HepG2 (cell line): ENCODE results near the gene AATF. TPM values are rescaled to one million over a fixed set of nuclear protein-coding genes. Genes with fewer than 3 reads are reported as not detected.

Experiments
- BRD4 ChIP-seq: sonication (generic); formaldehyde crosslinking; IDR thresholded peaks from 2 replicates; pipeline ENCODE4 v1.4.0; 2020; ENCODE audit warnings: missing genetic modification reagents
- CAMTA2 ChIP-seq: sonication (generic); formaldehyde crosslinking; IDR thresholded peaks from 2 replicates; pipeline ENCODE4 v1.4.0; 2020; ENCODE audit warnings: mild to moderate bottlenecking, missing genetic modification reagents, borderline replicate concordance
- CENPX ChIP-seq: sonication (generic); formaldehyde crosslinking; IDR thresholded peaks from 2 replicates; pipeline ENCODE4 v1.9.0; 2021; ENCODE audit warnings: mild to moderate bottlenecking, missing genetic modification reagents, moderate library complexity
- DDIT3 ChIP-seq: sonication (generic); formaldehyde crosslinking; IDR thresholded peaks from 2 replicates; pipeline ENCODE4 v1.4.0; 2020; ENCODE audit warnings: mild to moderate bottlenecking, missing genetic modification reagents
- IKZF4 ChIP-seq: sonication (generic); formaldehyde crosslinking; IDR thresholded peaks from 2 replicates; pipeline ENCODE4 v1.5.1; 2020; ENCODE audit warnings: borderline replicate concordance, mild to moderate bottlenecking, low read depth, missing genetic modification reagents; ENCODE audit errors: not compliant biosample characterization
- MAF1 ChIP-seq: sonication (generic); formaldehyde crosslinking; IDR thresholded peaks from 2 replicates; pipeline ENCODE4 v1.5.0; 2020; ENCODE audit warnings: missing genetic modification reagents, borderline replicate concordance
- MED8 ChIP-seq: sonication (generic); formaldehyde crosslinking; IDR thresholded peaks from 2 replicates; pipeline ENCODE4 v1.8.1; 2023; ENCODE audit warnings: mild to moderate bottlenecking, missing genetic modification reagents; ENCODE audit not compliant: insufficient replicate concordance
- MTERF4 ChIP-seq: sonication (generic); formaldehyde crosslinking; IDR thresholded peaks from 2 replicates; pipeline ENCODE4 v1.8.0; 2023; ENCODE audit warnings: mild to moderate bottlenecking, missing genetic modification reagents
- SMARCE1 ChIP-seq: fragments of 450-650 bp; IDR thresholded peaks from 2 replicates; pipeline ENCODE4 v1.6.1; 2017; ENCODE audit warnings: borderline replicate concordance
- SP2 ChIP-seq: sonication (generic); formaldehyde crosslinking; IDR thresholded peaks from 2 replicates; pipeline ENCODE4 v1.5.1; 2020; ENCODE audit warnings: mild to moderate bottlenecking, missing genetic modification reagents
- ZBTB42 ChIP-seq: sonication (generic); formaldehyde crosslinking; IDR thresholded peaks from 2 replicates; pipeline ENCODE4 v1.5.0; 2020; ENCODE audit warnings: mild to moderate bottlenecking, missing genetic modification reagents
- ZFP36L1 ChIP-seq: sonication (generic); formaldehyde crosslinking; IDR thresholded peaks from 2 replicates; pipeline ENCODE4 v1.8.0; 2022; ENCODE audit warnings: mild to moderate bottlenecking, missing genetic modification reagents, moderate library complexity
- ZKSCAN8 ChIP-seq: IDR thresholded peaks from 2 replicates; pipeline ENCODE4 v1.6.1; 2016; ENCODE audit warnings: borderline replicate concordance, missing genetic modification reagents, missing compliant biosample characterization
- ZNF253 ChIP-seq: sonication (generic); formaldehyde crosslinking; IDR thresholded peaks from 2 replicates; pipeline ENCODE4 v1.8.0; 2022; ENCODE audit warnings: mild to moderate bottlenecking, missing genetic modification reagents, borderline replicate concordance
- ZNF263 ChIP-seq: sonication (generic); formaldehyde crosslinking; IDR thresholded peaks from 2 replicates; pipeline ENCODE4 v1.4.0; 2020; ENCODE audit warnings: missing genetic modification reagents
- ZNF629 ChIP-seq: sonication (generic); formaldehyde crosslinking; conservative IDR thresholded peaks from 2 replicates; pipeline ENCODE4 v1.5.0; 2020; ENCODE audit warnings: missing genetic modification reagents
- ZNF781 ChIP-seq: sonication (generic); formaldehyde crosslinking; IDR thresholded peaks from 2 replicates; pipeline ENCODE4 v1.5.1; 2020; ENCODE audit warnings: borderline replicate concordance, mild to moderate bottlenecking, missing genetic modification reagents; ENCODE audit errors: not compliant biosample characterization
- polyA plus RNA-seq, 8 experiments: library from polyadenylated mRNA; depleted of rRNA in 3 of 8; stranded (reverse) in 7 of 8; unstranded in 1 of 8; fragments of >200 nt; fragmentation: Illumina TruSeq in 4 of 8; extraction: Trizol in 4 of 8; gene quantifications; 2 replicates each; pipeline versions ENCODE4 v1.2.1 to v1.2.3, GENCODE V29; 2011 to 2016; ENCODE audit warnings: low read depth in 4 of 8, missing spikeins in 1 of 8, mixed read lengths in 1 of 8; ENCODE audit not compliant: insufficient read depth in 1 of 8
- total RNA-seq, 5 experiments: library from RNA; depleted of rRNA; stranded (reverse); fragments of >200 nt; fragmentation: Illumina TruSeq; extraction: Trizol; gene quantifications; 2 replicates each; pipeline ENCODE4 v1.2.3, GENCODE V29; 2016; ENCODE audit warnings: low read depth in 1 of 5
- TF ChIP-seq, protein P1 (sequence below): sonication (generic); formaldehyde crosslinking; IDR thresholded peaks from 2 replicates; pipeline ENCODE4 v1.4.0; 2020; ENCODE audit warnings: missing genetic modification reagents, borderline replicate concordance
- TF ChIP-seq, protein P2 (sequence below): sonication (generic); formaldehyde crosslinking; IDR thresholded peaks from 2 replicates; pipeline ENCODE4 v1.4.0; 2020; ENCODE audit warnings: missing genetic modification reagents, borderline replicate concordance
- TF ChIP-seq, protein P3 (sequence below): sonication (generic); formaldehyde crosslinking; IDR thresholded peaks from 2 replicates; pipeline ENCODE4 v1.4.0; 2020; ENCODE audit warnings: missing genetic modification reagents

The AATF gene
- total and polyA plus RNA-seq, 2 of the 13 experiments (the other 11 are each of a cell fraction or from before 2014, with no cell fraction given): 9.1 to 53.3 TPM

GRCh38 chr17:36948717-36949460 lies at the start of gene AATF (continued):
- peak; percentile 99 for TF ChIP-seq MTERF4
- no peak for TF ChIP-seq CENPX (CRISPR knock-in tag)
- no peak for TF ChIP-seq SMARCE1
- peak; percentile 84 for TF ChIP-seq ZNF263 (CRISPR knock-in tag)
- TF ChIP-seq MAF1 (CRISPR knock-in tag): peak; percentile 92; the same call in 1 of the 2 replicates
- peak; percentile 39; the same call in 1 of the 2 replicates for TF ChIP-seq CAMTA2 (CRISPR knock-in tag)
- TF ChIP-seq ZFP36L1 (CRISPR knock-in tag): peak; percentile 98
- peak; percentile 98 for TF ChIP-seq ZNF253
- TF ChIP-seq ZBTB42 (CRISPR knock-in tag): peak; percentile 97
- TF ChIP-seq, protein P1, sequence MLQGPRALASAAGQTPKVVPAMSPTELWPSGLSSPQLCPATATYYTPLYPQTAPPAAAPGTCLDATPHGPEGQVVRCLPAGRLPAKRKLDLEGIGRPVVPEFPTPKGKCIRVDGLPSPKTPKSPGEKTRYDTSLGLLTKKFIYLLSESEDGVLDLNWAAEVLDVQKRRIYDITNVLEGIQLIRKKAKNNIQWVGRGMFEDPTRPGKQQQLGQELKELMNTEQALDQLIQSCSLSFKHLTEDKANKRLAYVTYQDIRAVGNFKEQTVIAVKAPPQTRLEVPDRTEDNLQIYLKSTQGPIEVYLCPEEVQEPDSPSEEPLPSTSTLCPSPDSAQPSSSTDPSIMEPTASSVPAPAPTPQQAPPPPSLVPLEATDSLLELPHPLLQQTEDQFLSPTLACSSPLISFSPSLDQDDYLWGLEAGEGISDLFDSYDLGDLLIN (CRISPR knock-in tag): peak; percentile 97; the same call in 1 of the 2 replicates
- peak; percentile 100 for TF ChIP-seq ZNF781 (CRISPR knock-in tag)
- TF ChIP-seq BRD4 (CRISPR knock-in tag): peak; percentile 90
- TF ChIP-seq DDIT3 (CRISPR knock-in tag): no peak
- TF ChIP-seq, protein P2, sequence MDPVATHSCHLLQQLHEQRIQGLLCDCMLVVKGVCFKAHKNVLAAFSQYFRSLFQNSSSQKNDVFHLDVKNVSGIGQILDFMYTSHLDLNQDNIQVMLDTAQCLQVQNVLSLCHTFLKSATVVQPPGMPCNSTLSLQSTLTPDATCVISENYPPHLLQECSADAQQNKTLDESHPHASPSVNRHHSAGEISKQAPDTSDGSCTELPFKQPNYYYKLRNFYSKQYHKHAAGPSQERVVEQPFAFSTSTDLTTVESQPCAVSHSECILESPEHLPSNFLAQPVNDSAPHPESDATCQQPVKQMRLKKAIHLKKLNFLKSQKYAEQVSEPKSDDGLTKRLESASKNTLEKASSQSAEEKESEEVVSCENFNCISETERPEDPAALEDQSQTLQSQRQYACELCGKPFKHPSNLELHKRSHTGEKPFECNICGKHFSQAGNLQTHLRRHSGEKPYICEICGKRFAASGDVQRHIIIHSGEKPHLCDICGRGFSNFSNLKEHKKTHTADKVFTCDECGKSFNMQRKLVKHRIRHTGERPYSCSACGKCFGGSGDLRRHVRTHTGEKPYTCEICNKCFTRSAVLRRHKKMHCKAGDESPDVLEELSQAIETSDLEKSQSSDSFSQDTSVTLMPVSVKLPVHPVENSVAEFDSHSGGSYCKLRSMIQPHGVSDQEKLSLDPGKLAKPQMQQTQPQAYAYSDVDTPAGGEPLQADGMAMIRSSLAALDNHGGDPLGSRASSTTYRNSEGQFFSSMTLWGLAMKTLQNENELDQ (CRISPR knock-in tag): 0 out of 2 replicates have a peak, but pooled peaks have one; percentile 26
- peak; percentile 99 for TF ChIP-seq IKZF4 (CRISPR knock-in tag)
- peak; percentile 70; the same call in 1 of the 2 replicates for TF ChIP-seq ZNF629 (CRISPR knock-in tag)
- TF ChIP-seq SP2 (CRISPR knock-in tag): peak; percentile 69
- peak; percentile 68; the same call in 1 of the 2 replicates for TF ChIP-seq ZKSCAN8 (CRISPR knock-in tag)
- TF ChIP-seq, protein P3, sequence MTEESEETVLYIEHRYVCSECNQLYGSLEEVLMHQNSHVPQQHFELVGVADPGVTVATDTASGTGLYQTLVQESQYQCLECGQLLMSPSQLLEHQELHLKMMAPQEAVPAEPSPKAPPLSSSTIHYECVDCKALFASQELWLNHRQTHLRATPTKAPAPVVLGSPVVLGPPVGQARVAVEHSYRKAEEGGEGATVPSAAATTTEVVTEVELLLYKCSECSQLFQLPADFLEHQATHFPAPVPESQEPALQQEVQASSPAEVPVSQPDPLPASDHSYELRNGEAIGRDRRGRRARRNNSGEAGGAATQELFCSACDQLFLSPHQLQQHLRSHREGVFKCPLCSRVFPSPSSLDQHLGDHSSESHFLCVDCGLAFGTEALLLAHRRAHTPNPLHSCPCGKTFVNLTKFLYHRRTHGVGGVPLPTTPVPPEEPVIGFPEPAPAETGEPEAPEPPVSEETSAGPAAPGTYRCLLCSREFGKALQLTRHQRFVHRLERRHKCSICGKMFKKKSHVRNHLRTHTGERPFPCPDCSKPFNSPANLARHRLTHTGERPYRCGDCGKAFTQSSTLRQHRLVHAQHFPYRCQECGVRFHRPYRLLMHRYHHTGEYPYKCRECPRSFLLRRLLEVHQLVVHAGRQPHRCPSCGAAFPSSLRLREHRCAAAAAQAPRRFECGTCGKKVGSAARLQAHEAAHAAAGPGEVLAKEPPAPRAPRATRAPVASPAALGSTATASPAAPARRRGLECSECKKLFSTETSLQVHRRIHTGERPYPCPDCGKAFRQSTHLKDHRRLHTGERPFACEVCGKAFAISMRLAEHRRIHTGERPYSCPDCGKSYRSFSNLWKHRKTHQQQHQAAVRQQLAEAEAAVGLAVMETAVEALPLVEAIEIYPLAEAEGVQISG (CRISPR knock-in tag): peak; percentile 90
- no peak for TF ChIP-seq MED8 (CRISPR knock-in tag)
